A549 (cell line): ENCODE measurements around the gene PTOV1. TPM values are rescaled to one million over a fixed set of nuclear protein-coding genes. Genes with fewer than 3 reads are reported as not detected.

Experiments used
- ATAC-seq, 2 experiments: fragments of 200-7000 bp in 1 of 2; fragments of >200 bp in 1 of 2; cut with Nextera tagmentation in 1 of 2; cut with Tn5 transposase in 1 of 2; 3 replicates each; pipeline versions ENCODE4 v1.8.0 to v1.9.1; 2018 to 2020; ENCODE audit warnings: mild to moderate bottlenecking in 1 of 2, moderate library complexity in 1 of 2
- CTCF ChIA-PET: fragments of 300-600 bp; sonication (Branson Sonifier 250); formaldehyde crosslinking; extraction: SDS; loops from one replicate; lab custom pipeline; 2021; ENCODE audit warnings: antibody characterized with exemption, inconsistent platforms; lab: Yijun Ruan, JAX
- POLR2A ChIA-PET: fragments of 350-600 bp; formaldehyde crosslinking; extraction: SDS; loops from one replicate; lab custom pipeline; 2021; ENCODE audit warnings: antibody characterized with exemption, inconsistent platforms; lab: Yijun Ruan, JAX
- DNase-seq, 2 experiments: peaks; one replicate each; pipeline versions ENCODE4 v3.0.0 to v3.0.0-alpha.2; 2011 to 2016; ENCODE audit warnings: low read depth in 1 of 2, low spot score in 1 of 2
- FAIRE-seq: peaks from 2 replicates; lab custom pipeline; 2011; peaks lifted over from hg19 to GRCh38; lab: Jason Lieb, UNC
- H3K27ac ChIP-seq, 2 experiments: fragments of >200 bp; sonication (Bioruptor Twin); formaldehyde crosslinking; 3 replicates each; pipeline ENCODE4 v1.5.1; 2016 to 2017
- H3K4me1 ChIP-seq: fragments of >200 bp; sonication (Bioruptor Twin); formaldehyde crosslinking; 3 replicates; pipeline ENCODE4 v1.6.1; 2016
- H3K4me2 ChIP-seq: fragments of >200 bp; sonication (Bioruptor Twin); formaldehyde crosslinking; 3 replicates; pipeline ENCODE4 v1.6.1; 2016
- H3K4me3 ChIP-seq: fragments of >200 bp; sonication (Bioruptor Twin); formaldehyde crosslinking; 3 replicates; pipeline ENCODE4 v1.5.1; 2016
- H3K9me3 ChIP-seq: fragments of >200 bp; sonication (Bioruptor Twin); formaldehyde crosslinking; 3 replicates; pipeline ENCODE4 v1.6.1; 2016
- CBX2 ChIP-seq: fragments of 200-600 bp; sonication (generic); IDR thresholded peaks from 2 replicates; pipeline ENCODE4 v1.6.1; 2016; ENCODE audit warnings: low read depth, mild to moderate bottlenecking, borderline replicate concordance
- CBX8 ChIP-seq: fragments of 200-600 bp; sonication (generic); IDR thresholded peaks from 2 replicates; pipeline ENCODE4 v1.6.1; 2016
- CEBPB ChIP-seq, 2 experiments: fragments of >200 bp in 1 of 2; sonication (Bioruptor Twin) in 1 of 2; formaldehyde crosslinking in 1 of 2; IDR thresholded peaks; 2 replicates each; pipeline ENCODE4 v1.6.1; 2012 to 2016
- EHF ChIP-seq: fragments of 250-450 bp; sonication (Bioruptor Pico); IDR thresholded peaks from 2 replicates; pipeline ENCODE4 v1.5.0; 2020; ENCODE audit warnings: mild to moderate bottlenecking
- EHMT2 ChIP-seq: fragments of 200-600 bp; sonication (generic); IDR thresholded peaks from 2 replicates; pipeline ENCODE4 v1.6.1; 2016; ENCODE audit warnings: antibody characterized with exemption, low read depth, mild to moderate bottlenecking, moderate library complexity
- EP300 ChIP-seq, 2 experiments: fragments of >200 bp; sonication (Bioruptor Twin); formaldehyde crosslinking; IDR thresholded peaks; 2 replicates in 1 of 2; 3 replicates in 1 of 2; pipeline ENCODE4 v1.6.1; 2016 to 2017
- ESRRA ChIP-seq: fragments of 150-350 bp; IDR thresholded peaks from 2 replicates; pipeline ENCODE4 v1.6.1; 2014; ENCODE audit warnings: mild to moderate bottlenecking, low read length, borderline replicate concordance
- FOSL2 ChIP-seq, 2 experiments: fragments of 450-650 bp in 1 of 2; fragments of >200 bp in 1 of 2; sonication (Bioruptor Twin) in 1 of 2; formaldehyde crosslinking; IDR thresholded peaks; 2 replicates each; pipeline versions ENCODE4 v1.5.0 to v1.6.1; 2016 to 2020; ENCODE audit warnings: mild to moderate bottlenecking in 1 of 2, moderate library complexity in 1 of 2
- GATA3 ChIP-seq: IDR thresholded peaks from 2 replicates; pipeline ENCODE4 v1.6.1; 2012; ENCODE audit warnings: borderline replicate concordance
- HDAC2 ChIP-seq: fragments of 200-600 bp; sonication (generic); IDR thresholded peaks from 2 replicates; pipeline ENCODE4 v1.6.1; 2016
- HOXA7 ChIP-seq: fragments of 250-450 bp; sonication (Bioruptor Pico); IDR thresholded peaks from 2 replicates; pipeline ENCODE4 v1.5.0; 2020; ENCODE audit warnings: mild to moderate bottlenecking, moderate library complexity
- JUN ChIP-seq, 2 experiments: fragments of >200 bp; sonication (Bioruptor Twin); formaldehyde crosslinking; IDR thresholded peaks; 2 replicates in 1 of 2; 3 replicates in 1 of 2; pipeline ENCODE4 v1.6.1; 2016 to 2017
- JUNB ChIP-seq: fragments of >200 bp; sonication (Bioruptor Twin); formaldehyde crosslinking; IDR thresholded peaks from 2 replicates; pipeline ENCODE4 v1.6.1; 2016
- MYC ChIP-seq: IDR thresholded peaks from 2 replicates; pipeline ENCODE4 v1.6.1; 2012; ENCODE audit warnings: mild to moderate bottlenecking, inconsistent platforms, low read length, improper control_type of control experiment, borderline replicate concordance
- NPAS2 ChIP-seq: fragments of 250-450 bp; sonication (Bioruptor Pico); IDR thresholded peaks from 2 replicates; pipeline ENCODE4 v1.8.0; 2022; ENCODE audit warnings: mild to moderate bottlenecking, moderate library complexity, borderline replicate concordance
- POLR2AphosphoS2 ChIP-seq: conservative IDR thresholded peaks from 2 replicates; pipeline ENCODE4 v1.6.1; 2012; ENCODE audit warnings: low read length, improper control_type of control experiment, inconsistent platforms
- RARB ChIP-seq: fragments of 250-450 bp; sonication (Bioruptor Pico); IDR thresholded peaks from 2 replicates; pipeline ENCODE4 v1.8.0; 2021; ENCODE audit warnings: mild to moderate bottlenecking, moderate library complexity
- RFX5 ChIP-seq: fragments of 450-650 bp; IDR thresholded peaks from 2 replicates; pipeline ENCODE4 v1.7.1; 2014; ENCODE audit warnings: antibody characterized with exemption, mild to moderate bottlenecking, moderate library complexity
- RNF2 ChIP-seq: fragments of 200-600 bp; sonication (generic); IDR thresholded peaks from 2 replicates; pipeline ENCODE4 v1.6.1; 2016; ENCODE audit warnings: low read depth, mild to moderate bottlenecking, antibody characterized with exemption, moderate library complexity, borderline replicate concordance
- TFCP2L1 ChIP-seq: fragments of 250-450 bp; sonication (Bioruptor Pico); IDR thresholded peaks from 2 replicates; pipeline ENCODE4 v1.5.0; 2021; ENCODE audit warnings: mild to moderate bottlenecking
- TP53 ChIP-seq: fragments of 250-450 bp; sonication (Bioruptor Pico); IDR thresholded peaks from 2 replicates; pipeline ENCODE4 v1.5.0; 2021; ENCODE audit warnings: mild to moderate bottlenecking, moderate library complexity
- ZSCAN20 ChIP-seq: fragments of 250-450 bp; sonication (Bioruptor Pico); IDR thresholded peaks from 2 replicates; pipeline ENCODE4 v1.8.0; 2022; ENCODE audit warnings: mild to moderate bottlenecking, moderate library complexity
- WGBS: methylation state at CpG from one replicate; pipeline ENCODE4 v1.1.6; 2017; ENCODE audit errors: missing lambda C conversion rate; 5-methylcytosine and 5-hydroxymethylcytosine counted together
- polyA plus RNA-seq, 4 experiments: library from polyadenylated mRNA; depleted of rRNA in 3 of 4; stranded (reverse); fragments of >200 nt; fragmentation: RNase III in 1 of 4; extraction: RNeasy Plus Mini Kit Qiagen cat#74134 plus additional on column Dnase treatment in 1 of 4; gene quantifications; 2 replicates in 3 of 4; 3 replicates in 1 of 4; pipeline ENCODE4 v1.2.3, GENCODE V29; 2011 to 2017
- TF ChIP-seq, protein P1 (sequence below): fragments of 450-650 bp; IDR thresholded peaks from 2 replicates; pipeline ENCODE4 v1.6.1; 2014; ENCODE audit warnings: antibody characterized with exemption
- TF ChIP-seq, protein P2 (sequence below): IDR thresholded peaks from 2 replicates; pipeline ENCODE4 v1.6.1; 2012; ENCODE audit warnings: low read depth, borderline replicate concordance
- TF ChIP-seq, protein P3 (sequence below): IDR thresholded peaks from 2 replicates; pipeline ENCODE4 v1.6.1; 2012

Gene PTOV1
- polyA plus RNA-seq, 2 of the 4 experiments (the other 2 are of a cell fraction): 27.7 to 147 TPM

DNA sequence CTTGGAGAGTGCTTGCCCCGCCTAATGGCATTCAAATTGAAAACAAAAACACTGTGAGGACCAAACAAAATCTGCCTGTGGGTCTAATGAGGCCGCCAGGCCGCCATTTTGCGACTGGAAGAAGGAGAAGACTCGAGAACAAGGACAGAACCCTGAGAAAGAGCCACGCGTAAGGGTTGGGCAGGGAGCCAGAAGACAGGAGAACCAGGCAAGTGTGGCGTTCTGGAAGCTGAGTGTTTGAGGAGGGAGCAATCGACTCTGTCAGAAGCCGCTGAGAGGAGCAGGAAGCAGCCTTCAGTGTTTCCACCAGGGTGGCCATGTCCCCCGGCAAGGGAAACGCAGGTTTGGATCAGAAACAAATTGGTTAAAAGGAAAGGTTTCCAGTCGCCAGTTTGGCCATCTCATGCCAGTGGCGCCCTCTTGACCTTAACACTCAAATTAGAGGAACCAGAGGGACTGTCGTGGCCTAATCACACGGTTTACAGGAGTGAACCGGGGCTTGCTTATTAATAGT is 10.2 kb upstream of the PTOV1 start (continued):
- TF ChIP-seq FOSL2 (IDR thresholded peaks at IDR 0.05): no peak
- TF ChIP-seq FOSL2 (CRISPR knock-in tag; IDR thresholded peaks at IDR 0.05): no peak
- no peak for TF ChIP-seq NPAS2 (CRISPR knock-in tag)

DNA sequence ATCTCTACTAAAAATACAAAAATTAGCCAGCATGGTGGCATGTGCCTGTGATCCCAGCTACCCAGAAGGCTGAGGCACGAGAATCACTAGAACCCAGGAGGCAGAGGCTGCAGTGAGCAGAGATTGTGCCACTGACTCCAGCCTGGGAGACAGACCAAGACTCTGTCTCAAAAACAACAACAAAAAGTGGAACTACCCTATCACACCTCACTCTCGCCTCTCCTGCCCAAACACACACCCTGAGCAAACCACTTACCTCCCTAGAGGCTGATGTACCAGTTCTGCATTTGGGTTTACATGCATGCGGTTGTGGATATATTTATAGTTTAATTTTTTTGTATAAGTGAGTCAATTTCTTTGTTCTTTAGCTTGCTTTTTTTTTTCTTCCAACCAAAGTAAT is 7.7 kb upstream of the PTOV1 start:
- no peak overlapping the region for H3K27ac ChIP-seq
- no peaks in the 10 kb centered on the region for H3K9me3 ChIP-seq
- 85% methylated on average over 3 of the region's 3 CpGs for WGBS
- FAIRE-seq (no peak), DNase-seq (no peak), ATAC-seq (no peak)
- H3K4me2 ChIP-seq: no peak overlapping the region
- ChIA-PET CTCF (interaction anchor here (1.4 to 3.2 kb wide), 3 partner anchors 13 to 171 kb away, joined by 3 to 7 read pairs (median 3); no protein-coding TSS in a partner anchor), POLR2A (no interaction called here)
- TF ChIP-seq, protein P1, sequence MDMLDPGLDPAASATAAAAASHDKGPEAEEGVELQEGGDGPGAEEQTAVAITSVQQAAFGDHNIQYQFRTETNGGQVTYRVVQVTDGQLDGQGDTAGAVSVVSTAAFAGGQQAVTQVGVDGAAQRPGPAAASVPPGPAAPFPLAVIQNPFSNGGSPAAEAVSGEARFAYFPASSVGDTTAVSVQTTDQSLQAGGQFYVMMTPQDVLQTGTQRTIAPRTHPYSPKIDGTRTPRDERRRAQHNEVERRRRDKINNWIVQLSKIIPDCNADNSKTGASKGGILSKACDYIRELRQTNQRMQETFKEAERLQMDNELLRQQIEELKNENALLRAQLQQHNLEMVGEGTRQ: no peak
- TF ChIP-seq, protein P2, sequence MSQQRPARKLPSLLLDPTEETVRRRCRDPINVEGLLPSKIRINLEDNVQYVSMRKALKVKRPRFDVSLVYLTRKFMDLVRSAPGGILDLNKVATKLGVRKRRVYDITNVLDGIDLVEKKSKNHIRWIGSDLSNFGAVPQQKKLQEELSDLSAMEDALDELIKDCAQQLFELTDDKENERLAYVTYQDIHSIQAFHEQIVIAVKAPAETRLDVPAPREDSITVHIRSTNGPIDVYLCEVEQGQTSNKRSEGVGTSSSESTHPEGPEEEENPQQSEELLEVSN: no peak
- TF ChIP-seq MYC: no peak
- TF ChIP-seq RNF2: no peak
- no peak for TF ChIP-seq ESRRA
- TF ChIP-seq RARB: no peak
- TF ChIP-seq ZSCAN20: no peak
- TF ChIP-seq EHMT2: no peak
- no peak for TF ChIP-seq EHF (CRISPR knock-in tag)
- TF ChIP-seq HOXA7 (CRISPR knock-in tag): no peak
- no peak for TF ChIP-seq TP53 (CRISPR knock-in tag)
- TF ChIP-seq CEBPB (IDR thresholded peaks at IDR 0.05): no peak
- H3K4me1 ChIP-seq: no peaks in the 10 kb centered on the region
- no peak overlapping the region for H3K4me3 ChIP-seq

DNA sequence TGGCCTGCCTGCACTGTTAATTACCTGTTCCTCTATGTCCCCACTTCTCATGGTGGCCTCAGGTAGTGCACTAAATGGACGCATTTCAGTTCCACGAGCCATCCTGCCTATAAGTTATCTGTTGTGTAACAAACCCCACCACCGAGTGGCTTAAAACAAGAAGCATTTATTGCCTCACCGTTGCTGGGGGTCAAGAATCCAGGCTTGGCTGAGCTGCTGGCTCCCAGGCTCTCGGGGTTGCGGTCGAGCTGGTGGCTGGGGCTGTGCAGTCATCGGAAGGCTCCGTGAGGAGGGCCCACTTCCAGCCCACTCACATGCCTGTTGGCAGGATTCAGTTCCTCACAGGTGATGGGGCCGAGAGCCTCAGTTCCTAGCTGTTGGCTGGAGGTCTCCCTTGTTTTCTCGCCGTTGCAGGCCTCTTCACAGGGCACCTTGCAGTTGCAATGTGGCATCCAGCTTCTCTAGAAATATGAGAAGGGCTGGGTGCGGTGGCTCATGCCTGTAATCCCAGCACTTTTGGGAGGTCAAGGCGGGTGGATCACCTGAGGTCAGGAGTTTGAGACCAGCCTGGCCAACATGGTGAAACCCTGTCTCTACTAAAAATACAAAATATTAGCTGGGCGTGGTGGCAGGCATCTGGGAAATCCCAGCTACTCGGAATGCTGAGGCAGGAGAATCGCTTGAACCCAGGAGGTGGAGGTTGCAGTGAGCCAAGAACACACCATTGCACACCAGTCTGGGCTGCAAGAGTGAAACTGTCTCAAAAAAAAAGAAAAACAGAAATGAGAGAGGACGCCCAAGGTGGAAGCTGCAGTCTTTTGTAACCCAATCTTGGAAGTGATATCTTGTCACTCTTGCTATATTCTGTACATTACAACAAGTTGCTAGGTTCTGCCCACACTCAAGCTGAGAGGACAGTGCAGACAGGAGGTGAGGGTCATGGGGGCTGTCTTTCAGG is 6.5 kb upstream of the PTOV1 start:
- 84% methylated on average over 13 of the region's 18 CpGs for WGBS
- Histone ChIP-seq H3K9me3 (no peaks in the 10 kb centered on the region), H3K4me1 (no peaks in the 10 kb centered on the region), H3K4me3 (no peak overlapping the region), H3K27ac (no peak overlapping the region), H3K4me2 (no peak overlapping the region)
- ChIA-PET CTCF (interaction anchor here (0.8 to 3.2 kb wide), 8 partner anchors 8 to 172 kb away, joined by 3 to 7 read pairs (median 3); no protein-coding TSS in a partner anchor), POLR2A (no interaction called here)
- FAIRE-seq (no peak), DNase-seq (no peak), ATAC-seq (no peak)
- TF ChIP-seq RFX5 (no peak), POLR2AphosphoS2 (no peak), CBX2 (no peak), TFCP2L1 (CRISPR knock-in tag) (no peak), EHF (CRISPR knock-in tag) (no peak), JUNB (no peak), EP300 (IDR thresholded peaks at IDR 0.05) (no peak), JUN (IDR thresholded peaks at IDR 0.05) (no peak), CBX8 (no peak), GATA3 (no peak), HDAC2 (no peak)
- TF ChIP-seq, protein P3, sequence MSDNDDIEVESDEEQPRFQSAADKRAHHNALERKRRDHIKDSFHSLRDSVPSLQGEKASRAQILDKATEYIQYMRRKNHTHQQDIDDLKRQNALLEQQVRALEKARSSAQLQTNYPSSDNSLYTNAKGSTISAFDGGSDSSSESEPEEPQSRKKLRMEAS: no peak
